SU-DHL-6 (cell line): ENCODE data around the gene BRSK2.

ENCODE experiments used
- H2AFZ ChIP-seq: fragments of 200-600 bp; sonication (generic); 2 replicates; pipeline ENCODE4 v1.6.1; 2014; ENCODE audit warnings: low read depth, mild to moderate bottlenecking, moderate library complexity, mixed read lengths, antibody characterized with exemption, low read length; ENCODE audit not compliant: severe bottlenecking
- H3F3A ChIP-seq: fragments of 200-600 bp; shearing (Covaris generic); 2 replicates; pipeline ENCODE4 v1.6.0; 2016; ENCODE audit warnings: antibody characterized with exemption, mild to moderate bottlenecking; ENCODE audit not compliant: insufficient read depth
- H3K27ac ChIP-seq: fragments of 200-600 bp; sonication (generic); 2 replicates; pipeline ENCODE4 v1.5.1; 2016; ENCODE audit warnings: low read depth, mild to moderate bottlenecking, low read length, moderate library complexity, mixed read lengths
- H3K27me3 ChIP-seq: fragments of 200-600 bp; sonication (generic), shearing (Covaris generic); 2 replicates; pipeline ENCODE4 v1.6.0; 2014; ENCODE audit warnings: mild to moderate bottlenecking, low read length
- H3K36me3 ChIP-seq: fragments of 200-600 bp; sonication (generic); 2 replicates; pipeline ENCODE4 v1.6.1; 2014; ENCODE audit warnings: mild to moderate bottlenecking, low read length, mixed read lengths
- H3K4me2 ChIP-seq: fragments of 300-600, 200-600 bp; shearing (Covaris generic), sonication (generic); 2 replicates; pipeline ENCODE4 v1.6.0; 2014; ENCODE audit warnings: low read length, low read depth, mild to moderate bottlenecking; ENCODE audit not compliant: poor library complexity, severe bottlenecking
- H3K4me3 ChIP-seq: fragments of 200-600 bp; sonication (generic); 2 replicates; pipeline ENCODE4 v1.5.1; 2014; ENCODE audit warnings: antibody characterized with exemption, low read length, mild to moderate bottlenecking, mixed read lengths; ENCODE audit not compliant: insufficient read depth, poor library complexity, severe bottlenecking
- H3K79me2 ChIP-seq: fragments of 200-600 bp; sonication (generic); 2 replicates; pipeline ENCODE4 v1.6.1; 2014; ENCODE audit warnings: mild to moderate bottlenecking, low read length, moderate library complexity; ENCODE audit not compliant: insufficient read depth
- H3K9ac ChIP-seq: fragments of 200-600 bp; sonication (generic); 2 replicates; pipeline ENCODE4 v1.7.0; 2014; ENCODE audit warnings: mild to moderate bottlenecking, low read length
- H3K9me2 ChIP-seq: fragments of 200-600 bp; sonication (generic); replicated peaks from 2 replicates; pipeline ENCODE4 v1.6.1; 2014; ENCODE audit warnings: low read length; ENCODE audit not compliant: insufficient read depth
- H3K9me3 ChIP-seq: fragments of 200-600 bp; sonication (generic); 2 replicates; pipeline ENCODE4 v1.6.1; 2014; ENCODE audit warnings: low read length, mixed read lengths; ENCODE audit not compliant: insufficient read depth
- H4K20me1 ChIP-seq: fragments of 200-600 bp; sonication (generic); 2 replicates; pipeline ENCODE4 v1.6.1; 2014; ENCODE audit warnings: low read depth, mild to moderate bottlenecking, antibody characterized with exemption, low read length, moderate library complexity, mixed read lengths
- CTCF ChIP-seq: fragments of 200-600 bp; sonication (generic); IDR thresholded peaks from one replicate; pipeline ENCODE4 v1.5.1; 2017; ENCODE audit warnings: antibody characterized with exemption, mild to moderate bottlenecking, low read length, moderate library complexity; ENCODE audit not compliant: insufficient read depth, poor library complexity, severe bottlenecking
- EZH2phosphoT487 ChIP-seq: fragments of 200-600 bp; sonication (generic), shearing (Covaris generic); conservative IDR thresholded peaks from 2 replicates; pipeline ENCODE4 v1.6.1; 2018; ENCODE audit warnings: mild to moderate bottlenecking, antibody characterized with exemption, low read length, moderate library complexity, mixed read lengths

The BRSK2 gene

GRCh38 chr11:1350086-1350725 is 39.5 kb upstream of the BRSK2 start:
- no peak overlapping the region for H2AFZ ChIP-seq
- H3K27me3 ChIP-seq = no peaks in the 10 kb centered on the region
- no peaks in the 10 kb centered on the region for H3K36me3 ChIP-seq
- H3K27ac ChIP-seq = no peak overlapping the region
- TF ChIP-seq EZH2phosphoT487 = no peak
- TF ChIP-seq CTCF = no peak
- no peaks in the 10 kb centered on the region for H3K79me2 ChIP-seq
- H3K9ac ChIP-seq = no peak overlapping the region
- H4K20me1 ChIP-seq = no peaks in the 10 kb centered on the region
- no peaks in the 10 kb centered on the region for H3K9me2 ChIP-seq
- H3K4me2 ChIP-seq = no peak overlapping the region
- H3K4me3 ChIP-seq = no peak overlapping the region
- H3K9me3 ChIP-seq = no peaks in the 10 kb centered on the region
- H3F3A ChIP-seq = no peaks in the 10 kb centered on the region

GRCh38 chr11:1351278-1351937 is 38.3 kb upstream of the BRSK2 start:
- no peaks in the 10 kb centered on the region for H4K20me1 ChIP-seq
- H3F3A ChIP-seq = no peaks in the 10 kb centered on the region
- no peak overlapping the region for H3K9ac ChIP-seq
- no peaks in the 10 kb centered on the region for H3K79me2 ChIP-seq
- TF ChIP-seq CTCF (no peak), EZH2phosphoT487 (no peak)
- H3K36me3 ChIP-seq = no peaks in the 10 kb centered on the region
- no peaks in the 10 kb centered on the region for H3K9me3 ChIP-seq
- no peak overlapping the region for H3K27ac ChIP-seq
- H3K27me3 ChIP-seq = no peaks in the 10 kb centered on the region
- no peak overlapping the region for H2AFZ ChIP-seq
- H3K4me3 ChIP-seq = no peak overlapping the region
- no peak overlapping the region for H3K4me2 ChIP-seq
- no peaks in the 10 kb centered on the region for H3K9me2 ChIP-seq

- H3K4me2 ChIP-seq = no peak overlapping the region
- no peaks in the 10 kb centered on the region for H3K9me3 ChIP-seq
- no peak overlapping the region for H2AFZ ChIP-seq
- no peaks in the 10 kb centered on the region for H3K79me2 ChIP-seq
- TF ChIP-seq EZH2phosphoT487 (no peak), CTCF (no peak)
- no peaks in the 10 kb centered on the region for H3K36me3 ChIP-seq
- no peaks in the 10 kb centered on the region for H3K9me2 ChIP-seq
- H3K9ac ChIP-seq = no peak overlapping the region
- no peak overlapping the region for H3K4me3 ChIP-seq
- H3K27ac ChIP-seq = no peak overlapping the region
- H4K20me1 ChIP-seq = no peaks in the 10 kb centered on the region
- H3F3A ChIP-seq = no peaks in the 10 kb centered on the region
- no peaks in the 10 kb centered on the region for H3K27me3 ChIP-seq
These were observed 36.9 kb upstream of the BRSK2 start for GRCh38 chr11:1352696-1353382.
